GM19328 (cell line): ENCODE results near the gene ITGB7.

Experiments used
- ATAC-seq: cut with Tn5 transposase; IDR thresholded peaks from one replicate; pipeline ENCODE4 v1.9.1; 2021; ENCODE audit warnings: mild to moderate bottlenecking, moderate library complexity; ENCODE audit not compliant: unreplicated experiment

Gene ITGB7

GRCh38 chr12:53198486-53199110 is 8.5 kb downstream of the ITGB7 start:
- no peak for ATAC-seq

GRCh38 chr12:53197011-53197640 is 9.9 kb downstream of the ITGB7 start:
- ATAC-seq: no peak

- ATAC-seq: no peak
These were observed 10.6 kb downstream of the ITGB7 start for GRCh38 chr12:53196486-53196885.

GRCh38 chr12:53195516-53196420 is 11.3 kb downstream of the ITGB7 start:
- no peak for ATAC-seq

GRCh38 chr12:53194973-53195372 is 12.1 kb downstream of the ITGB7 start:
- ATAC-seq: no peak

GRCh38 chr12:53193985-53194716 is 12.9 kb downstream of the ITGB7 start:
- no peak for ATAC-seq

GRCh38 chr12:53193040-53193439 is 14.0 kb downstream of the ITGB7 start:
- no peak for ATAC-seq

GRCh38 chr12:53192531-53193021 is 14.5 kb downstream of the ITGB7 start:
- no peak for ATAC-seq

GRCh38 chr12:53191885-53192530 is 15.0 kb downstream of the ITGB7 start:
- ATAC-seq: no peak

GRCh38 chr12:53191096-53191884 is 15.8 kb downstream of the ITGB7 start:
- no peak for ATAC-seq

GRCh38 chr12:53190108-53190729 is 16.8 kb downstream of the ITGB7 start:
- no peak for ATAC-seq

- ATAC-seq: no peak
These were observed 19.7 kb downstream of the ITGB7 start for GRCh38 chr12:53187145-53187899.

- no peak for ATAC-seq
These were observed 20.3 kb downstream of the ITGB7 start for GRCh38 chr12:53186745-53187144.

- ATAC-seq: no peak
These were observed 21.4 kb downstream of the ITGB7 start for GRCh38 chr12:53185582-53186153.

- no peak for ATAC-seq
These were observed 22.2 kb downstream of the ITGB7 start for GRCh38 chr12:53184828-53185227.

- ATAC-seq: no peak
These were observed 24.1 kb downstream of the ITGB7 start for GRCh38 chr12:53182903-53183302.

- no peak for ATAC-seq
These were observed 25.1 kb downstream of the ITGB7 start for GRCh38 chr12:53181935-53182334.
